ENCODE measurements around the gene NRARP.

DNA sequence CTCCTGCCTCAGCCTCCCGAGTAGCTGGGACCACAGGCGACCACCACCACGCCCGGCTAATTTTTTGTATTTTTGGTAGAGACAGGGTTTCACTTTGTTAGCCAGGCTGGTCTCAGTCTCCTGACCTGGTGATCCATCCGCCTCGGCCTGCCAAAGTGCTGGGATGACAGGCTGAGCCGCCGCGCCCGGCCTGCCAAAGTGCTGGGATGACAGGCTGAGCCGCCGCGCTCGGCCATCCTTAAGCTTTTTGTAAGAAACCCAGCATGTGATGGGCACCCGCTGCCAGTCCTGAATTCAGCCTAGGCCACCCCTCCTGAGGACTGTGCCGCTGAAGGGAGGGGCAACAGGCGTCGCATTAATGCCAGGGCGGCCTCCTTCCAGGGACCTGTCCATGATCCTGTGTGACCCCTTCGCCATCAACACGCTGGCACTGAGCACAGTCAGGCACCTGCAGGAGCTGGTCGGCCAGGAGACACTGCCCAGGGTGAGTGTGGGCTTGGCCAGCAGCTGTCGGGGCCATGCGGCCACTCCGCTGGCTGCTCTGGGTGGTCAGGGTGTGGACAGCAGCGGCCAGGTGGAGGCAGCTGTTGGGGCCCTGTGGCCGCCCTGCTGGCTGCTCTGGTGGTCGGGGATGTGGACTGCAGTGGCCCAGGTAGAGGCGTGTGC lies 36.4 kb downstream of the NRARP start:
- no peak for TF ChIP-seq POLR2A (IDR thresholded peaks at IDR 0.05)
- TF ChIP-seq, protein P1, sequence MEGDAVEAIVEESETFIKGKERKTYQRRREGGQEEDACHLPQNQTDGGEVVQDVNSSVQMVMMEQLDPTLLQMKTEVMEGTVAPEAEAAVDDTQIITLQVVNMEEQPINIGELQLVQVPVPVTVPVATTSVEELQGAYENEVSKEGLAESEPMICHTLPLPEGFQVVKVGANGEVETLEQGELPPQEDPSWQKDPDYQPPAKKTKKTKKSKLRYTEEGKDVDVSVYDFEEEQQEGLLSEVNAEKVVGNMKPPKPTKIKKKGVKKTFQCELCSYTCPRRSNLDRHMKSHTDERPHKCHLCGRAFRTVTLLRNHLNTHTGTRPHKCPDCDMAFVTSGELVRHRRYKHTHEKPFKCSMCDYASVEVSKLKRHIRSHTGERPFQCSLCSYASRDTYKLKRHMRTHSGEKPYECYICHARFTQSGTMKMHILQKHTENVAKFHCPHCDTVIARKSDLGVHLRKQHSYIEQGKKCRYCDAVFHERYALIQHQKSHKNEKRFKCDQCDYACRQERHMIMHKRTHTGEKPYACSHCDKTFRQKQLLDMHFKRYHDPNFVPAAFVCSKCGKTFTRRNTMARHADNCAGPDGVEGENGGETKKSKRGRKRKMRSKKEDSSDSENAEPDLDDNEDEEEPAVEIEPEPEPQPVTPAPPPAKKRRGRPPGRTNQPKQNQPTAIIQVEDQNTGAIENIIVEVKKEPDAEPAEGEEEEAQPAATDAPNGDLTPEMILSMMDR (IDR thresholded peaks at IDR 0.05) = no peak

All from upper lobe of left lung (tissue), 4 donors.